Activated CD8-positive, alpha-beta memory T cell treated with anti-CD3 and anti-CD28 coated beads, Interleukin-2, amount 10 ng/mL, durations not matched to agents 7 days and 5 days (primary cell): ENCODE measurements around the gene KCNH2. TPM values are rescaled to one million over a fixed set of nuclear protein-coding genes. Genes with fewer than 3 reads are reported as not detected.

Source experiments
- ATAC-seq: fragments of 150-1000 bp; cut with Tn5 transposase; one replicate; pipeline ENCODE4 v1.10.0; 2021; ENCODE audit warnings: moderate library complexity
- CTCF ChIA-PET: fragments of 350-600 bp; sonication (Branson Sonifier 250); formaldehyde crosslinking; loops from one replicate; lab custom pipeline; 2021; ENCODE audit warnings: antibody characterized with exemption; lab: Charles Lee
- DNase-seq: peaks from one replicate; pipeline ENCODE4 v3.0.0-alpha.2; 2020
- H3K27ac Mint-ChIP-seq: one replicate; pipeline ENCODE4 v1.8.0; 2021; ENCODE audit warnings: mild to moderate bottlenecking, mixed read lengths
- H3K27me3 Mint-ChIP-seq: one replicate; pipeline ENCODE4 v1.8.0; 2021; ENCODE audit warnings: mixed read lengths
- H3K36me3 Mint-ChIP-seq: one replicate; pipeline ENCODE4 v1.8.0; 2021; ENCODE audit warnings: mild to moderate bottlenecking, mixed read lengths
- H3K4me1 Mint-ChIP-seq: one replicate; pipeline ENCODE4 v1.8.0; 2021; ENCODE audit warnings: mixed read lengths
- H3K4me3 Mint-ChIP-seq: one replicate; pipeline ENCODE4 v1.8.0; 2021; ENCODE audit warnings: mild to moderate bottlenecking, moderate library complexity, mixed read lengths
- H3K9me3 Mint-ChIP-seq: one replicate; pipeline ENCODE4 v1.8.0; 2022; ENCODE audit warnings: low read depth, mixed read lengths
- total RNA-seq, 2 experiments: library from RNA; stranded (reverse); gene quantifications; one replicate each; pipeline ENCODE4 v1.2.3, GENCODE V29; 2021

The KCNH2 gene
- total RNA-seq, 2 experiments from 2014 or later = 0.07 TPM; not detected in 1

DNA sequence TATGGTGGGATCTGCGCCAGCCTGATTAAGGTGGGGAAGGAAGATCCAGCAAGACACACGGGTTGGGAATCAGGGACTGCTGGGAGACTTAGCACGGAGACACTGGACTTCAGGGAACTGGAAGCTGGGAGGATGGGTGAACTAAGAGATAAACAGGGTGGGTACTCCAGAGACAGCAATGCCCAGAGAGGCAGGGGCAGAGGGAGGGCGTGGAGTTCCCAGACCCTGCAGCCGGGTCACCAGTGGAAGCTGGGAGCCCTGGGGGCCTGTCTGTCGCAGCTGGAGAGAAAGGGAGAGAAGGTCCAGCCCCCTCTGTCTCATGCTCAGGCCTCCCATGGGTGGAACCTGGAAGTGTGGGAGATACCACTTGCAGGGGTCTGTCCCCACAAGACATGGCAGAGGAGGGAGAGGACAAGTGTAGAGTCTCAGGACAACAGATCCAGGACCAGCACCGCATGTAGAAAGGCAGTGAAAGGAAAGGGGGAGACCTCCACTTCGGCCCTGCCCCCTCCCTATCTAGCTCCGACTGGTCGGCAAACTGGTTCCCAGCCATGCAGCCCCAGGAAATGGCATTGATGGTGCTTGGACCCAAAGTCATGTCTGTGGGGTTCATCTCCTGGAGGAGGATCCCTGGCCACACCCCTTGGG is 81.4 kb downstream of the KCNH2 start:
- ATAC-seq = no peak
- H3K27me3 Mint-ChIP-seq = peaks cover 67% of the 10 kb centered on the region

DNA sequence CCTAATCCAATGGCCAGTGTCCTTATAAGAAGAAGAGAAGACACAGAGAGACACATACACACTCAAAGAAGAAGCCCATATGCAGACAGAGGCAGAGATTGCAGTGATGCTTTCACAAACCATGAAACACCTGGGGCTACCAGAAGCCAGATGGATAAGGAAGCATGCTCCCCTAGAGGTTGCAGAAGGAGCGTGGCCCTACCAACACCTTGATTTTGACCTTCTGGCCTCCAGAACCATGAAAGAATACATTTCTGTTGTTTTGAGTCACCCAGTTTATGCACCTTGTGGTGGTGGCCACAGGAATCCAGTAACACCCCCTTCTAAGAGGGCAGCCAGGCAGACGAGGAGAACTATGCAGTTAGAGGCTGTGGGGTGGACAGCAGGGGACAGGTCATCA is 82.3 kb downstream of the KCNH2 start:
- CTCF ChIA-PET = no interaction called here
- no peaks in the 10 kb centered on the region for H3K36me3 Mint-ChIP-seq
- peaks cover 12% of the 10 kb centered on the region for H3K4me1 Mint-ChIP-seq
- H3K27me3 Mint-ChIP-seq = peaks cover 65% of the 10 kb centered on the region
- H3K27ac Mint-ChIP-seq = no peak overlapping the region
- no peaks in the 10 kb centered on the region for H3K9me3 Mint-ChIP-seq
- ATAC-seq (no peak), DNase-seq (no peak)
- no peak overlapping the region for H3K4me3 Mint-ChIP-seq

More for the DNA sequence above, 81.4 kb downstream of the KCNH2 start:
- H3K9me3 Mint-ChIP-seq = no peaks in the 10 kb centered on the region
- no peak for DNase-seq
- peaks cover 12% of the 10 kb centered on the region for H3K4me1 Mint-ChIP-seq
- no peak overlapping the region for H3K4me3 Mint-ChIP-seq
- H3K27ac Mint-ChIP-seq = no peak overlapping the region
- H3K36me3 Mint-ChIP-seq = no peaks in the 10 kb centered on the region
- CTCF ChIA-PET = interaction anchor here (2.4 kb wide), 1 partner anchor 34 kb away, joined by 10 read pairs; no protein-coding TSS in a partner anchor

Other genes starting within 250 kb of the KCNH2 start
- 10 to 100 TPM; 41.0 to 42.5 TPM for gene GIMAP5, start 240.9 kb downstream of the KCNH2 start, total RNA-seq
- gene TMEM176B, start 178.0 kb downstream of the KCNH2 start, total RNA-seq = not detected
- not detected for gene TMEM176A, start 177.6 kb downstream of the KCNH2 start, total RNA-seq
- not detected for gene AOC1, start 125.8 kb downstream of the KCNH2 start, total RNA-seq
- gene NOS3, start 12.7 kb upstream of the KCNH2 start, total RNA-seq = 10 to 100 TPM in 1 of 2 experiments, 1 to 10 TPM in 1; 6.4 to 10.8 TPM
- 1 to 10 TPM; 2.3 to 3.4 TPM for gene ATG9B, start 46.2 kb upstream of the KCNH2 start, total RNA-seq
- gene ABCB8, start 50.1 kb upstream of the KCNH2 start, total RNA-seq = 10 to 100 TPM; 50.3 to 52.4 TPM
- 1 to 10 TPM; 3.9 to 5.3 TPM for gene ASIC3, start 70.2 kb upstream of the KCNH2 start, total RNA-seq
- gene CDK5, start 79.6 kb upstream of the KCNH2 start, total RNA-seq = 10 to 100 TPM; 18.1 to 24.4 TPM
- 100 to 1,000 TPM; 114 to 121 TPM for gene SLC4A2, start 81.3 kb upstream of the KCNH2 start, total RNA-seq
- 10 to 100 TPM; 77.7 to 79.5 TPM for gene FASTK, start 102.5 kb upstream of the KCNH2 start, total RNA-seq
- gene TMUB1, start 105.2 kb upstream of the KCNH2 start, total RNA-seq = 10 to 100 TPM; 83.1 to 85.7 TPM
- gene AGAP3, start 108.2 kb upstream of the KCNH2 start, total RNA-seq = 10 to 100 TPM; 30.0 to 36.2 TPM
- gene GBX1, start 189.4 kb upstream of the KCNH2 start, total RNA-seq = not detected
- not detected for gene ASB10, start 208.9 kb upstream of the KCNH2 start, total RNA-seq
- not detected for gene H2BK1, start 232.2 kb upstream of the KCNH2 start, total RNA-seq
- gene ABCF2, start 248.9 kb upstream of the KCNH2 start, total RNA-seq = 10 to 100 TPM; 37.8 to 47.3 TPM